NB4 (cell line): ENCODE data around the gene SPEM3.

ENCODE experiments used
- DNase-seq: peaks from one replicate; pipeline ENCODE4 v3.0.0; 2010; ENCODE audit warnings: low read depth
- H3K4me3 ChIP-seq: one replicate; pipeline ENCODE4 v1.5.1; 2011; ENCODE audit warnings: mild to moderate bottlenecking, low read depth, low read length, moderate library complexity
- MAX ChIP-seq: IDR thresholded peaks from 2 replicates; pipeline ENCODE4 v1.6.1; 2011; ENCODE audit warnings: low read depth, low read length
- MYC ChIP-seq: IDR thresholded peaks from 2 replicates; pipeline ENCODE4 v1.6.1; 2011; ENCODE audit warnings: low read depth, low read length
- POLR2A ChIP-seq: IDR thresholded peaks from 2 replicates; pipeline ENCODE4 v1.6.1; 2011; ENCODE audit warnings: mild to moderate bottlenecking; ENCODE audit not compliant: insufficient read length; ENCODE audit errors: extremely low read depth
- TF ChIP-seq, protein P1 (sequence below): IDR thresholded peaks from one replicate; pipeline ENCODE4 v1.5.1; 2012; ENCODE audit warnings: low read depth, low read length

The SPEM3 gene

DNA sequence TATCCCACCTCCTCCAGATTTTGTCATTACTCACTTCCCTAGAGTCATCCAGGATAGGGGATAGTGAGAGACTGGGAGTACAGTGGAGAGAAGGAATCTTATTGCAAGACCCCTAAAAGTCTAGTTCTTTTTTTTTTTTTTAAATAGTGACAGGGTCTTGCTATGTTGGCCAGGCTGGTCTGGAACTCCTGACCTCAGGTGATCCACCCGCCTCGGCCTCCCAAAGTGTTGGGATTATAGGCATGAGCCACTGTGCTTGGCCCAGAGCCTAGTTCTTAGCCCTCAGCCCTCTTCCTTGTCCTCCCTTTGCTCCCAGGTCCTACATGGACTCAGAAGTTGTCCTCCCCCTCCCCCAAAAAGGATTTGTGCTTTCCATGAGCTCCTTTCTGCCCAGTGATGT lies 13.5 kb downstream of the SPEM3 start:
- TF ChIP-seq, protein P1, sequence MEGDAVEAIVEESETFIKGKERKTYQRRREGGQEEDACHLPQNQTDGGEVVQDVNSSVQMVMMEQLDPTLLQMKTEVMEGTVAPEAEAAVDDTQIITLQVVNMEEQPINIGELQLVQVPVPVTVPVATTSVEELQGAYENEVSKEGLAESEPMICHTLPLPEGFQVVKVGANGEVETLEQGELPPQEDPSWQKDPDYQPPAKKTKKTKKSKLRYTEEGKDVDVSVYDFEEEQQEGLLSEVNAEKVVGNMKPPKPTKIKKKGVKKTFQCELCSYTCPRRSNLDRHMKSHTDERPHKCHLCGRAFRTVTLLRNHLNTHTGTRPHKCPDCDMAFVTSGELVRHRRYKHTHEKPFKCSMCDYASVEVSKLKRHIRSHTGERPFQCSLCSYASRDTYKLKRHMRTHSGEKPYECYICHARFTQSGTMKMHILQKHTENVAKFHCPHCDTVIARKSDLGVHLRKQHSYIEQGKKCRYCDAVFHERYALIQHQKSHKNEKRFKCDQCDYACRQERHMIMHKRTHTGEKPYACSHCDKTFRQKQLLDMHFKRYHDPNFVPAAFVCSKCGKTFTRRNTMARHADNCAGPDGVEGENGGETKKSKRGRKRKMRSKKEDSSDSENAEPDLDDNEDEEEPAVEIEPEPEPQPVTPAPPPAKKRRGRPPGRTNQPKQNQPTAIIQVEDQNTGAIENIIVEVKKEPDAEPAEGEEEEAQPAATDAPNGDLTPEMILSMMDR = no peak
- TF ChIP-seq MYC (no peak), POLR2A (no peak), MAX (no peak)
- H3K4me3 ChIP-seq = no peak overlapping the region
- DNase-seq = no peak

DNA sequence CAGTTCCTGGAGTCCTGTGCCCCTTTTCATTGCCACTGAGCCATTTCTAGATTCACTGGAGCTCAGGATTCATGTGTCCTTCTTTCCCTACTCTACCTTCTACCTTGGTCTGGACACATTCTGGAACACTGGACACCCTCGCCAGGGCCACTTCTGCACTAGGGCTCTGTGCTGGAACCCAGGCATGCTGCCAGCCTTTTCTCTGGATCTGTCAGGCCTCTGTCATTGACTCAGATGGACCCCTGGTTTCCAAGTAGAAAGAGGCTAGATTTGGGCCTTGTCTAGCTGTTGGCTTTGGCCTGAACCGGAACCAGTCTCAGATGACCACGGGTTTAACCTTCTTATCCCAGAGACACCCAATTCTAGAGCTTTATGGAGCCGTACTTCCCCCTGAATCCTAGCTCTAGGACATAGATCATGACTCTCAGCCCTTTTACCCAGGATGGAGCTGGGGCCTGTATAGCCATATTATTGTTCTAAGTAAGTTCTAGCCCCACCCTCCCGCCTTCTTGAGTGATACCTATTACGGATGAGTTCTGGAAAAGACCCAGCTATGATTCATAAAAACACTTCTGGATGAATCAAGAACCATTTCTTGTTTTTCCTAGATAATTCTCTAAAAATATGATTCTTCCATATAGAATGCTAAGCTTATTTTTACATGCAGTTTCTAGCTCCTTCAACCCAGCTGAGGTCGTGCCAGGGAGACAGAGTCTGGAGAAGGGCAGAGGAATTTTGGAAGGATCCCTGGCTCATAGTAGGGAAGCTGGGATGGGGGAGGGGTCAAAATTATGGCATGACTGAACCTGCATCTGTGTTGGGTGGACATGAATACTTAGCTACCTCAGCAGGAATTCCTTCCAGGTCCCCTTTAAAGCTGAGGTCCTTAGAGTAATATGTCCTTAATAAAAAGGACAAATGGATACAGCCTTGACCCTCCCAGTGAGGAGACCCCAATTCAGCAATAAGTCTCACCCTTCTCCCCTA lies 15.1 kb downstream of the SPEM3 start:
- TF ChIP-seq MYC (no peak), POLR2A (no peak), MAX (no peak)
- TF ChIP-seq, protein P1 = no peak
- no peak overlapping the region for H3K4me3 ChIP-seq
- DNase-seq = no peak

DNA sequence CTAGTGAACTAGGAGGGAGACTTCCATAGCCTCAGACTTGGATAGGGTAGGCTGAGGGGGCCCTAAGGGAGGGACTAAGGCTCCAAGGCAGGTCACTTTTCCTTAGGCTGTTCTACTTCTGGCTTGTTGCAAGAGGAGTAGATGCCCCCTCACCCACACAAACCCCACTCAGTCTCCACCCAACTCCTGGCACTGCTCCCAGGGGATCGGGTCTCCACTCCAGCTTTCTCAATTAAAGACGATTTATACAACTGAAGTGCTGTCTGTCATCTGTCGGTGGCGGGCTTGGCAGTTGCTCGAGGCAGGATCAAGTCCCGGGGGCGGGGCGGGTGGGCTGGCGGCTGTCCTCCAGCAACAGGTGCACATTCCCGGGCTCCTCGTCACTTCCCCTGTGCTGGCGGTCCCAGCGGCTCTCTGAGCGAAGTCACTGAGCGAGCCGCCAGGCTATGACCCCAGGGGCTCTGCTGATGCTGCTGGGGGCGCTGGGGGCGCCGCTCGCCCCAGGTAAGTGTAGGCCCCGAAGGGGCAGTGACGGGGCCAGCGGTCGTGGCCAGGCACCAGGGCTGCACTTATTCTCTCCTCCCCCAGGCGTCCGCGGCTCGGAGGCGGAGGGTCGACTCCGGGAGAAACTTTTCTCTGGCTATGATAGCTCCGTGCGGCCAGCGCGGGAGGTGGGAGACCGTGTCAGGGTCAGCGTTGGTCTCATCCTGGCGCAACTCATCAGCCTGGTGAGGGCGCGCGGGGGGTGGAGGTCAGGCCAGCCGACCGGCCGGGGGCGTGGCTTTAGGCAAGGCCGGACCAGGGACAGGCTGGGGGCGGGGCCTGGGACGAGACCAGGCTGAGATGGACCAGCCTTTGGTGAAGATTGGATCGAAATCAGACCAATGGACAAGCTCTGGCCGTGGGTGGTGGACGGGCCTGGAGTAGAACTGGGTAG lies 16.3 kb downstream of the SPEM3 start, which contains the start of gene CHRNB1:
TSS of gene CHRNB1 (plus strand) at position 380 of the 937 bp plus-strand sequence. CDS start at position 447, 67 bp downstream.
- DNase-seq = no peak
- H3K4me3 ChIP-seq = no peak within 1 kb of the TSS
- TF ChIP-seq, protein P1 = no peak
- TF ChIP-seq POLR2A = no peak
- TF ChIP-seq MAX = no peak
- TF ChIP-seq MYC = no peak

DNA sequence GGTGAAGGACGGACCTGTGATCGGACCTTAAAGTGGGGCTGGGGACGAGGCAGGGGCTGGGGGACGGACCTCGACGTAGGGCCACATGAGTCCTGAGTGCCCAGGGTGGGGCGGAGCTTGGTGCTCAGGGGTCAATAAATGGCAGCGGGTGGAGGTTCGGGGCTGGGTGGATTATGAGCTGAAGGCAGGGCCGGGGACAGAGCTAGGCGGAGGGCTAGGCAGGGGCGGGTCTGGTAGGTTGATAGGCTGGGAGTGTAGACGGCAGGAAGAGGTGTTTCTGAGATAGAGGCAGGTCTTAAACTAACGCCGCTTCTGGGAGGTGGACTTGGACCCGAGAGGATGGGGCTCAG lies 16.9 kb downstream of the SPEM3 start:
- H3K4me3 ChIP-seq = no peak overlapping the region
- no peak for DNase-seq
- TF ChIP-seq POLR2A (no peak), MYC (no peak), MAX (no peak)
- TF ChIP-seq, protein P1 = no peak

DNA sequence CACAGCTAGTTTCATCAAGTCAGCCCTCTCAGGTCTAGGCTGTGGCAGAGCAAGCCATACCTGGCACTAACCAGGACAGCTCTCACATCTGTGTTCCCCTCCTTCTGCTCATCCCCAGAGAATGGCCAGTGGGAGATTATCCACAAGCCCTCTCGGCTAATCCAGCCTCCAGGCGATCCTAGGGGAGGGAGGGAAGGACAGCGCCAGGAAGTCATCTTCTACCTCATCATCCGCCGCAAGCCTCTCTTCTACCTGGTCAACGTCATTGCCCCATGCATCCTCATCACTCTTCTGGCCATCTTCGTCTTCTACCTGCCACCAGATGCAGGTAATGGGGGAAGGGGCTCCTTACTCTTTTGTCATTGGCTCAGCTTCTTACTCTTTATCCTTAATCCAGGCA lies 19.8 kb downstream of the SPEM3 start:
- DNase-seq = no peak
- H3K4me3 ChIP-seq = no peak overlapping the region
- TF ChIP-seq, protein P1 = no peak
- TF ChIP-seq MAX = no peak
- TF ChIP-seq MYC = no peak
